Amniotic stem cell (primary cell): ENCODE data around the gene ATP6V1D.
"Not testable (repeated sequence)": the region's sequence is repeated elsewhere in the genome, so short reads cannot be mapped to it uniquely, and the experiment has no call there.

ENCODE experiments used
- DNase-seq: peaks from one replicate; lab custom pipeline; 2025; lab: John Stamatoyannopoulos, UW

The ATP6V1D gene

DNA sequence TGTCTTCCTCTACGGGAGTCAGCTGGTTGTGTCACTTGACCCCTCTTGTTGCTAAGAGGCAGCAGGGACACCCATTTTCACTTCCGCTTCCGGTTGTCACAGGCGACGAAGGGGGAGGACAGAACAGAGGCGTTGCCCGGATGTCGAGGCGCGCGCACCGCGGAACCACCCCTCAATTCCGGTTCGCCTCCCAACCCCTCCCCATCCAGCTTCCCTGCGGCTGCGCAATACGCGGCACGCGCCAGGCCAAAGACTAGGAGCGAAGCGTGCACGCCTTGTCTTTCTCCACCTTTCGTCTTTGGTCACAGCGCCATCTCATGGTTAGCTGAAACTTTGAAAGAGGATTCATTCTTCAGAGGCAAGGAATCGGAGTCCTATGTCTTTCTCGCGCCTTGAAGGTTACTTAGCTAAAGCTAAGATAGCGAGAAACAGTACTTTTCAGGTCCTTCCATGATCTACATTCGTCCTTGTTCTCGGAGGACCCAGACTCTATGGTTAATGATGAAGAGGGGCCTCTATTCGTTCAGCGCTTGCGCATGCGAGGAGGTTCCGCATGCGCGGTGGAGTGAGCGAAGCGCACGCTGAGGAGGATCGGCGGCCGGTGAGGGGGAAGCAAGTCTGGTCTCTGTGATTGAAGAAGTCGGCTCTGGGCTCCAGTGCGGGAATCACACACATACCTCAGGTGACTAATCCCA, at the start of gene ATP6V1D, which contains the start of gene EIF2S1:
TSS of gene ATP6V1D (minus strand) at position 30 of the 695 bp plus-strand sequence. CDS start 106 bp downstream, outside the sequence.
TSS of gene EIF2S1 (plus strand) at position 554 of the 695 bp plus-strand sequence. CDS start 4,440 bp downstream, outside the sequence.
- DNase-seq, result peak; percentile 94

DNA sequence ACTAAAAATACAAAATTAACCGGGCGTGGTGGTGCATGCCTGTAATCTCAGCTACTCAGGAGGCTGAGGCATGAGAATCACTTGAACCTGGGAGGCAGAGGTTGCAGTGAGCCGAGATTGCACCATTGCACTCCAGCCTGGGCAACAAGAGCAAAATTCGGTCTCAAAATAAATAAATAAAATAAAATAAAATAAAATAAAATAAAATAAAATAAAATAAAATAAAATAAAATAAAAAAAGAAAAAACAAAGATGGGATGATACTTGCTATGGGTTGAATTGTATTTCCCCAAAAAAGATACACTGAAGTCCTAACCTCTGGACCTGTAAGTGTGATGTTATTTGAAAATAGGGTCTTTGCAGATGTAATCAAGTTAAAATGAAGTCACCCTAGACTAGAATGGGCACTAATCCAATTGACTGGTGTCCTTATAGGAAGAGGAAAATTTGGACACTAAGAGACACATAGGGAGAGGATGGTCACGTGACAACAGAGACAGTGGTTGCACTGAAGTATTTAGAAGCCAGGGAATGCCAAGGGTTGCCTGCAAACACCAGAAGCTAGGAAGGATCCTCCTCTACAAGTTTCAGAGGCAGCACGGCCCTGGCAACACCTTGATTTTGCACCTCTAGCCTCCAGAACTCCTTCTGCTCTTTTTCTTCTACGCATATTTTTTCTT, 48.7 kb upstream of the ATP6V1D start:
- DNase-seq, result not testable (repeated sequence)

DNA sequence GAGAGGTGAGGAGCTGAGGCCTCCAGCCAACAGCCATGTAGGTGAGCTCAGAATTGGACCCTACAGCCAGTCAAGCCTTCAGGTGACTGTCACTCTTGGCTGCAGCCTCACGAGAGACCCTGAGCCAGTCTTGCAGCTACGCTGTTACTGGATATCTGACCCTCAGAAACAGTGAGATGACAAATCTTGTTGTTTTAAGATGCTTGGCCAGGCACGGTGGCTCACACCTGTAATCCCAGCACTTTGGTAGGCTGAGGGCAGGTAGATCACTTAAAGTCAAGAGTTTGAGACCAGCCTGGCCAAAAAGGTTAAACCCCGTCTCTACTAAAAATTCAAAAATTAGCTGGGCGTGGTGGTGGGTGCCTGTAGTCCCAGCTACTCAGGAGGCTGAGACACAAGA, 46.2 kb upstream of the ATP6V1D start:
- DNase-seq, result no peak

DNA sequence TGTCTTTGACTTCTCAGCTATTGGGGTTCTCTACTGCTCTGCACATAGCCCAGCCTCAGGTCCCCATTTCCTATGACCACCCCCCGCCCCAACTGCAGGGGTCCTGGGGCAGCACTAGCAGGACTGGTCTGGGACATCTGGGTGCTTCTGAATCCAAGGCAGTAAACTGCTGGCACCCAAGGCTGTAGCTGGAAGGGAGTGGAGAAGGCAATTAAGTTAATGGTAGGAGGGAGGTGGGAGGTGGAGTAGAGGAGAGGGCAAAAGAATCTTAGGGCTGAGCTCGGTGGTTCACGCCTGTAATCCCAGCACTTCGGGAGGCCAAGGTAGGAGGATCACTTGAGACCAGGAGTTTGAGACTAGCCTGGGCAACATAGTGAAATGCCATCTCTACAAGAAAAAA, 40.8 kb upstream of the ATP6V1D start:
- no peak for DNase-seq

DNA sequence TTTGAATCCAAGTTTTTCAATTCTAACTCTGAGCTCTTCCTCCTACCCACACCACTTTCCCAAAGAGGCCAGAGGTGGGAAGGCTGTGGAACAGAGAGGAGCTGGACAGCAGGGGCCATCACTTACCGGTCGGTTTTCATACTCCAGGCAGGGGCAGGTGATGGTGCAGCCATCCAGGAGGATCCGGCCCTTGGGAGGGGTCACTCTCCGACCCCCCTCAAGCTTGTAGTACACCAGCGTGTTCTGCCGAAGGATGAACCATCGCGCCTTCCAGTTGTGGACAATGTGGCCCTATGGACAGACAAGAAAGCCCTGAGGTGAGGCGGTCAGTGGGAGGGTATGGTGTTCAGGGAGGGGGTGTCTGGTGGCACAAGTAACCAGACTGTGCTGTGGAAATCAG, 37.9 kb upstream of the ATP6V1D start:
- no peak for DNase-seq

DNA sequence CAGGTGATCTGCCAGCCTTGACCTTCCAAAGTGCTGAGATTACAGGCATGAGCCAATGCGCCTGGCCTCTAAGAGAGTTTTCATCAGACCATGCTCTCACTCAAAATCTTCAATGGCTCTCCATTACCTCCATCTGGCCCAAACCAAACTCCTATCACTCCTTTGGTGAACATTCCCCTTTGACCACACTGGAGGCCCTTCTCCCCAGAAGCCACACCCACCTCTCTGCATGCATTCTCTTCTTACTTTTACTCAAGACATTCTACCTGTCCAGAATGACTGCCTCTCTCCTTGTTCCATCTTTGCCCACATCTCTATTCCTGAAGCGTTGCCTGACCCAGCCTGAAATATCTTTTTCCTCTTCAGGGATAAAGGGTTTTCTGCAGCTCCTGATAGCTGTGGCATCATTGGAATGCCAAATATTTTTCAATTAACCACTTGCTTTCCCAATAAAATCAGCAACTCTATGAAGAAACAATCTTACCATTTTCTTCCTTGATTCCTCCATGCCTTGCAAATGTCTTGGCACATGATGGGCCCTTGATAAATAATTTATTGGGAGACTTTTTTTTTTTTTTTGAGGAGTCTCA, 36.9 kb upstream of the ATP6V1D start:
- no peak for DNase-seq

DNA sequence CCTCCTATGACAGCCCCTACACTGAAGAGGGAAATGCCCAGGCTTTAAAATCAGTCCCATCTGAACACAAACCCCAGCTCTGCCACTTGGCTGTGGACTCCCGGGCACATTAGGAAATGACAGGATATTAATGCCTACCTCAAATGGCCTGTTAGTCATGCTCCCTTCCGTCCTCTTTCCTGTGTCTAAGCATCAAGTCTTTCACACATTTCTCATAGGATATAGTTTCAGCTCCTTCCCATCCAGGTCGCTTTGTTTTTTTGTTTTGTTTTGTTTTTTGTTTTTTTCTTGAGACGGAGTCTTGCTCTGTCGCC, 36.2 kb upstream of the ATP6V1D start:
- DNase-seq, result no peak

DNA sequence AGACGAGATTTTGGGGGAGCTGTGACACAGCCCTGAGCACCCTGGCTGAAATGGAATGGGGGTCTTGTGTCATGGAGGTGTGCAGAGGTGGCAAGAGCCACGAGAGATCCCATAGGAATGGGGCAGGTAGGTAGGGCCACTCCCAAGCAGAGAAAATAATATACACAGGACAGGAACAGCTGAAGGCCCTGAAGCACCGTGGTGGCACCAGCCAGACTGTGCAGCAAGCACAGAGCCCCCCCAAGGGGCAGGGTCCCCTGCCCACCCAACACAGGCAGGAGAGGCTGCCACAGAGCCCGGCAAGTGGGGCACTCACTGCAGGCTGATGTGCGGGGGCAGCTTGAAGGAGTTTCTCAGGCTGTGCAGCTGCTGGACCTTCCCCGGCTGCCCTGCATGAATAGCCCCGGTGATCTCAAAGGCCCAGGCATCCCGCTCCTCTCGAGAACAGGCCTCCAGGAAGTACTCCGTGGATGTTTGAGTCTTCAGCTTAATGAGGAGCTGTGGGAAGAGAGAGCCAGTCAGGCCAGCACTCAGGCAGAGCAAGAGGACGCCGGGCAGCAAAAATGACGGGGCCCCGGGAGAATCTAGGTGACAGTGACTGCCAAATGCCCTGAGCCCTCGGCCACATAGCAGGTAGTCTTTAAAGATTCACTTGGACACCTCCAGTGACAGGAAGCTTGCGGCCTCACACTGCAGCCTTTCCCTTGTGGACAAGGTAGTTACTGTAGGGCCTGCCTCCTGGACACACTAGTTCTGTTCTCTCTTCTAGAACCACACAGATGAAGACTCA, 35.7 kb upstream of the ATP6V1D start:
- no peak for DNase-seq

DNA sequence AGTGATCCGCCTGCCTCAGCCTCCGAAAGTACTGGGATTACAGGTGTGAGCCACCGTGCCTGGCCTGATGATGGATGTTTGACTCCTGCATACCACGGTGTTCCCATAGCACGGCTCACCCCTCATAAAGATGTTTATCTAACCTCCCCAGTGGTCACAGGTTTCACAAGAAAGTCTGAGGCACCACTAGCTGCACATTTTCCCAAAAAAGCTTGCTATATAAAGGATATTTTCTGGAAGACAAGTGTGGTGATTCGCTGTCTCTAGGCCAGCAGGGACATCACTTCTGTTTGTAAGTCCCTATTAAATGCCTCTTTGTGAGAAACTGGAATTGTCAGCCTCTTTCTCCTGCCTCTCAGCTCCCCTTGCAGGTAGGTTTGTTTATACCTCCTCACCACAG, 34.1 kb upstream of the ATP6V1D start:
- DNase-seq, result no peak

DNA sequence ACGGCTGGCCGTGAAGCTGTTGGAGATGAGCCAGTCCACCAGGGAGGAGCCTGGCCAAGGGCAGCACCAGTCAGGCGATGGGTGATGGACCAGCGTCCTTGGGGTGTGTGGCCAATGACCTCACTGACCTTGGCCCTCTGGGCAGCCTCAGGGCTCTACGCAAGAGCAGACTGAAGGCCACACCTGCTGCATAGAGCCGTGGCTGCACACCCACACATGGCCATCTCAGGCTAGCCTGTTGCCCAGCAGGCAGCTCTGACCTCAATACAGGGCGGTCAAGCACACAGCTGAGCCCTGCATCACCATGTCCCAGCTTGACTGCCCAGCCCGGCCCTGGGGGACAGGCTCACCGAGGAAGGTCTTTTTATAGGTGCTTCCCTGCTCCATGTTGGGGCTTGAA, 33.2 kb upstream of the ATP6V1D start:
- no peak for DNase-seq

DNA sequence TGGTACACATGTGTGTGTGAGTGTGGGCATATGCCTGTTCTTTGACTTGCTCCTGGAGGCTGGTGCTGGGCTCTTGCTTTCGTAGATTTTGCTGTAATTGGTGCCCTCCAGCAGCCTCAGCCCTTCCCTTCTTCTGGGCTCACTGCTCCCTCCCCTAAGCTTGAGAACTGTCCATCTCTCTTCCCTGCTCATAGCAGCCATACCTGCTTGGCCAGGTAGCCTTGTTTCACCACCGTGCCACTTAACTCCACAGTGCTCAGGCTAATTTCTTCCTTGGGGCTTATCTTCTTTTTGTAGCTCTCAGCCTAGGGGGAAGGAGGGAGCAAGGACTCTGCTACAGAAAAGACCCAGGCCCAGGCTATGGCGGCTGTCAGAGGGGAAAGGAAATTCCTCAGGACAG, 32.5 kb upstream of the ATP6V1D start:
- no peak for DNase-seq

DNA sequence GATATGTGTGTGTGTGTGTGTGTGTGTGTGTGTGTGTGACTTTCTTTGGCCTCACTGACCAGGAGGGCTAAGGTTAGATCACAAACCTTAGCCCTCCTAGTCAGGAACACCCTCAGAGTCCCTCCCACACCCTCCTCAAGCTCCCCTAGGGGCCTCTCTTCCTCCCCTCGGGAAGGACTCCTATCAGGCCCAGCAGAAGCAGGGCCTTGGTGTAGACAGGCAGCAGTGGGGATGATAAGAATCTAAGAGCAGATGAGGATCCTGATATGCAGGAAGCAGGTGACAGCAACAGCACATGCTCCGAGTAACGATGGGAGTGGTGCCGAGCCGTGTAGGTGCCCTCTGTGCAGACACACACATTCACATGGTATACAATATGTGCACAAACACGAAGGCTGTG, 31.7 kb upstream of the ATP6V1D start:
- DNase-seq, result no peak

DNA sequence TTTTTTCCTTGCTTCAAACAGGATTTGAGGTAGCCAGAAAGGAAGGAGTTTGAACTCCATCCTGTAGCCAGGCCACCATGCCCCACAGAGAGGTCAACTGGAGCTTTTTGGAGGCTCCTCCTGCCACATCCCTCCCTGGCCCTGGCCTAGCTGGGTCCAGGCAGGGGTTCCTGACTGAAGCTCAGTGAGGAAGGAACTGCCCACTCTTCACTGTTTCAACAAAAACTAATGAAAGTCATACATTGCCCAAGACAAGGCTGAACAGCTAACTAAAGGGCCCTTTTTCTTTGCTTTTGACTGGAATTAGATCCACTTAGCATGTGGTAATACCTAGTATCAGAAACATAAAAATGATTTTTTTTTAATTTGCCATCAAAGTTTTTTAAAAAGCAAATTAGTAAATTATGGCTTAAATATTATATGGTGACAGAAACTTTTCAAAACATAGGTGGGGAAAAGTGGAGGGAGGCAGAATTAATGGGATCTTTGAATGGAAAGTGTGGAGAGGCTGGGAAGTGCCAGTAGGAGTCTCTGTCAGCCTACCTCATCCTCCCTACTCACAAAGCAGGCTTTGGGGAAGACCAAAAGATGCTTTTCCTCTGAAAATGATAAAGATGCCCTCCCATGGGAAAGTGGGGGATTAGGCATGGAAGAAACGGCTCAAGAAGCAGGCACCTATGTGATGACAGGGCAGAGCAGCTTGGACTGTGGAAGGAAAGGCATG, 30.4 kb upstream of the ATP6V1D start:
- DNase-seq, result no peak

DNA sequence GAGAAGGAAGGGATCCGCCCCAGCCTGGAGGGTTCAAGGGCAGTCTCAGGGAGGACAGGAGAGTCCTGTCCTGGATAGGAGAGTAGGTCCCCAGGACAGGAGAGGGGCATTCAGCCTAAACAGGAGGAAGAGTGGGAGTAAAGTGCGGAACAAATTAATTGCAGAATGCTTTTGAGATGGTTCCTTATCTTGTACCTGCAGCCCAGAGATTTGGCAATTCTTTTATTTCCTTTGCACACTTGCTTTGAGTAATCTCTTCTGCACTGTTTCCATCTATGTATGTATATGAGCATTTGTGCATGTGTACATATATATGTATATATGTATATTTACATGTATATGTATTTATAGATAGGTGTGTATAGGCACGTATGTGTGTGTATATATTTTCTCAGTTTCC, 29.7 kb upstream of the ATP6V1D start:
- no peak for DNase-seq

DNA sequence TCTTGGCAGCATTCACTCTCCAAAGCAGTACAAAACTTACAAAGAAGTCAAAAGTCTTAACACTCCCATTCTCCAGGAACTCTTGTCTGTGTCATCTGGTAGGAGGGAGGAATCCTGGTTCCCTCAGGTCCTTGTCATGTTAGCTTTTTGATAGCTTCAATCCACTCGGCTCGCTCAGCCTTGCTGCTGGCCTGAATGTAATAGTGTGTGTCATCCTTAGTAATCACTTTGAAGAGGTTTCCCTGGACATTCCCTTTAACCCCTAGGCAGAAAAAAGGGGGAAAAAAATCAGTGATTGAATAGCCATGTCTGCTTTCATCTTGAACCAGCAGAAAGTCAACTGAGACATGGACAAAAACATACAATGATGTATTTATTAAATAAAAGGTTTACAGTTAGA, 27.6 kb upstream of the ATP6V1D start:
- no peak for DNase-seq

DNA sequence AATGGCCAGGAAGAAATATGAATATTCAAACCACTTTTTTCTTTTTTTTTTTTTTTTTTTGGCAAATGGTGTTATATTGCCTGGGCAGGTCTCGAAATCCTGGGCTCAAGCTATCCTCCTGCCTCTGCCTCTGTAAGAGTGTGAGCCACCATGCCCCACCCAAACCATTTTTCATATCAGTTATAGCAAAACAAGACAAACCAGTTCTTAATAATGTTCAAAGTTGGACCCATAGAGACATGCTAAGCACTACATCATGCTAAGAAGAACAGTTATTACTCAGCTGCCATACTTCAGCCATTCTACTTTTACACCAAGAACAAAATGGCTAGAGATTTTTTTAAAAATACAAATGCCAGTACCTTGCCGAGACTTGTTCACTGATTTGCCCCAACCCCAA, 26.0 kb upstream of the ATP6V1D start:
- DNase-seq, result no peak

DNA sequence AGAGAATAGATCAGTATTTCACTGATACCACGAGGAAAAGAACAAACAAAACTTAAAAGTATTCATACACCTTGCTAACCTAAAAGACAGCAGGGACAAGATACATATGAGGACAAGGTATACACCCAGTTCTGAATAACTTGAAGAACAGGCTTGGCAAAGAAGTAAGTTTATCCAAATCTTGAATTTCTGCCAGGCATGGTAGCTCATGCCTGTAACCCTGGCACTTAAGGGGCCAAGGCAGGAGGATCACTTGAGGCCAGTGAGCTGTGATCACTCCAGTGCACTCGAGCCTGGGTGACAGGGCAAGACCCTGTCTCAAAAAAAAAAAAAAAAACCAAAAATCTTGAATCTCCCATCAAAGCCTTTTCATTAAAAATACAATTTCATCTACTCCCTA, 25.5 kb upstream of the ATP6V1D start:
- no peak for DNase-seq

DNA sequence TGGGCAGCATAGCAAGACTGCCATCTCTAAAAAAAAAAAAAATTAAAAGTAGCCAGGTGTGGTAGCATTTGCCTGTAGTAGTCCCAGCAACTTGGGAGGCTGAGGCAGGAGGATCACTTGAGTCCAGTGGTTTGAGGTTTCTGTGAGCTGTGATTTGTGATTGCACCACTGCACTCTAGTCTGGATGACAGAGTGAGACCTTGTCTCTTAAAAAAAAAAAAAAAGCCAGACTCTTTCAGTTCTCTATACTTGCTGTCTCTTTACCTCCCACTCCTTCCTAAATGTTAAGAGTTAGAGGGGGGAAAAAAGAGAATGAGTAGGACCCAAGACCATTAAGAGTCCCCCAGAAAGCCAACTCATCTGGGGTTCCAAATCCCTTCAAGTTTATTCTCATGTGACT, 18.3 kb upstream of the ATP6V1D start:
- no peak for DNase-seq

DNA sequence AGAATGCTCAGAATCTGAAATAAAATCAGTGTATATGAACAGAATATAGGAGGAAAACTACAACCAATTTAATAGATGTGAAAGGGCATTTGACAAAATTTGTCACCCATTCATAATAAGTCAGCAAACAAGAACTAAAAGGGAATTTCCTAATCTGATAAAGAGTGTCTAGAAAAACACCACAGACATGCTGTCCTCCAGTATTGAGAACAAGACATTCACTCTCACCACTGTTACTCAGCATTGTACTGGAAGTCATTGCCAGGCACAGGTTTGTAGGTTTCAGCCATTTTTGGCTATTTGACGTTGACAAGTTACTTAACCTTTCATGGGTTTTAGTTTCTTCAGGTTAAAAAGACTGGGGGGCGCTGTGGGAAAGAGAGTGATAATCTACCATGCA, 13.7 kb upstream of the ATP6V1D start:
- DNase-seq, result no peak

DNA sequence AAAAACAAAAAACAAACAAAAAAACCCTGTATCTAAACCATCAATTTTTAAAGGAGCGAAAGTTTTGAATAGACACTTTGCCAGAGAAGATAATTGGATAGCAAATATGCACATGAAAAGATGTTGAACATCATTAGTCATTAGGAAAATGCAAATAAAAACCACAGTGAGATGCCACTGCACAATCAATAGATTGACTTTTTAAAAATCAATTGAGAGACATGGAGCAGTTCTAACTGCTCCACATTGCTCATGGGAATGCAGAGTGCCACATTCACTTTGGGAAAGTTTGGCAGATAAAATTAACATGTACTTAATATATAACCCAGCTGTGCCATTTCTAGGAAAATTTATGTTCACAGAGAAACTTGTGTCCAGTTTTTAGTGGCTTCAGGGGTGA, 13.2 kb upstream of the ATP6V1D start:
- DNase-seq, result no peak

DNA sequence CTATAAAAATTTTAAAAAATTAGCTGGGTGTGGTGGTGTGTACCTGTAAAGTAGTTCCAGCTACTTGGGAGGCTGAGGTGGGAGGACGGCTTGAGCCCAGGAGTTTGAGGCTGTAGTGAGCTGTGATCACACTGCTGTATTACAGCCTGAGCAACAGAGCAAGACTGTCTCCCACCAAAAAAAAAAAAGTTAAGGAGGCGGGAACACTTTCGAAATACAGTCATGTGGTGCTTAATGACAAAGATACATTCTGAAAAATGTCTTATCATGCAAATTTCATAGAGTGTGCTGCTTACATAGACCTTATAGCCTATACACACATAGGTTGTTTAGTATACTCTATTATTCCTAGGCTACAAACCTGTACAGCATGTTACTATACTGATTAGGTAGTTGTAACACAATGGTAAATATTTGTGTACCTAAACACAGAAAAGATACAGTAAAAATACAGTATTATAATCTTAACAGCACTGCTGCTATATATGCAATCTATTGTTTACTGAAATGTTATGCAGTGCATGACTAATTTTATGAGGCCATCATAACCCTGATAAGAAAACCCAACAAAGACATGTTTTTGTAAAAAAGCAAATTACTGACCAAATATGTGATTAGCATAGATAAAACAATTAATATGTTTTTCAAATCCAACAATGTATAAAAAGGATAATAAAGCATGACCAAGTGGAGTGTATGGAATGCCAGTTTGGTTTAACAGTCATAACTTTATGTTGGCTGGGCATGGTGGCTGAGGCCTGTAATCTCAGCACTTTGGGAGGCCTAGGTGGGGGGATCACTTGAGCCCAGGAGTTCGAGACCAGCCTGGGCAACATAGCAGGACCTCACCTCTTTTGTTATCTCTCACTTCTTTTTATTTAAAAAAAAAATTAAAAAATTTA, 11.9 kb upstream of the ATP6V1D start:
- no peak for DNase-seq
